Hepatocyte (in vitro differentiated cells): ENCODE results near the gene TAF5.
"Not testable (repeated sequence)": the region's sequence is repeated elsewhere in the genome, so short reads cannot be mapped to it uniquely, and the experiment has no call there.

Experiments used
- CTCF ChIP-seq: fragments of 200-600 bp; sonication (generic); IDR thresholded peaks from 2 replicates; pipeline ENCODE4 v1.5.1; 2016; ENCODE audit warnings: antibody characterized with exemption, mild to moderate bottlenecking; ENCODE audit not compliant: poor library complexity
- EZH2 ChIP-seq: fragments of 200-600 bp; sonication (generic); IDR thresholded peaks from 2 replicates; pipeline ENCODE4 v1.6.1; 2016; ENCODE audit warnings: antibody characterized with exemption, mild to moderate bottlenecking, borderline replicate concordance
- EZH2phosphoT487 ChIP-seq: fragments of 200-600 bp; sonication (generic); IDR thresholded peaks from one replicate; pipeline ENCODE4 v1.6.1; 2018; ENCODE audit warnings: antibody characterized with exemption, mild to moderate bottlenecking, low read depth, moderate library complexity; ENCODE audit not compliant: unreplicated experiment, severe bottlenecking

- not testable (repeated sequence) for TF ChIP-seq EZH2, CTCF, EZH2phosphoT487
Measured at GRCh38 chr10:103359493-103359892, 8.3 kb upstream of the TAF5 start.
